Adrenal gland (tissue), 12 donors: ENCODE results near the gene TRIM49D2. TPM values are rescaled to one million over a fixed set of nuclear protein-coding genes. Genes with fewer than 3 reads are reported as not detected.

Source experiments
- polyA plus RNA-seq, 3 donors: library from polyadenylated mRNA; stranded (reverse); fragments of 200-250 nt in 2 of 3; fragments of 350-450 nt in 1 of 3; fragmentation: Illumina TruSeq in 1 of 3; extraction: RNeasy Lipid Tissue Mini Kit (QIAGEN cat#74804) in 1 of 3; gene quantifications; one replicate each; pipeline ENCODE4 v1.2.3, GENCODE V29; 2013 to 2014
- small RNA-seq, 2 donors: library from RNA; depleted of rRNA; stranded (forward); fragments of <200 nt; gene quantifications; one replicate each; pipeline ENCODE3, GENCODE V24; 2016
- total RNA-seq, 9 donors: library from RNA; depleted of rRNA in 4 of 9; stranded (reverse); fragments of >200 nt in 4 of 9; fragments of 120-200 nt in 1 of 9; fragmentation: NEBNext Ultra II Directional in 1 of 9; extraction: Animal tissue kit (Norgen Biotek cat#: 25700) in 1 of 9; gene quantifications; one replicate each; pipeline versions ENCODE4 v1.1.0 to v1.2.4, GENCODE V29; 2013 to 2023
- donor health status: healthy with polysubstance abuse.
- donor health status: Bipolar disorder and iron deficiency.
- donor health status: DM: yes; HTN: yes; CAD: no.
- donor health status: DM: no; HTN: no; CAD: no.
- donor health status: DM: no; HTN: no; CAD: no.
- donor health status: DM: yes; HTN: yes; CAD: no.

TRIM49D2 gene
- total and polyA plus RNA-seq, 12 donors = not detected

Small RNA genes within 50 kb of the gene (small RNA-seq; reads per million reads assigned to genes)
- 0 reads per million in 2 donors for gene AP004607.1

Other genes starting within 250 kb of the TRIM49D2 start
- not detected for gene TRIM77, start 213.8 kb upstream of the TRIM49D2 start, total RNA-seq
- gene TRIM77, start 213.8 kb upstream of the TRIM49D2 start, polyA plus RNA-seq = not detected
- not detected for gene TRIM49, start 115.5 kb upstream of the TRIM49D2 start, total RNA-seq
- not detected for gene TRIM49, start 115.5 kb upstream of the TRIM49D2 start, polyA plus RNA-seq
- gene TRIM64B, start 45.6 kb upstream of the TRIM49D2 start, total RNA-seq = not detected
- gene TRIM64B, start 45.6 kb upstream of the TRIM49D2 start, polyA plus RNA-seq = not detected
- not detected for gene TRIM49D1, start 1.8 kb upstream of the TRIM49D2 start, total RNA-seq
- gene TRIM49D1, start 1.8 kb upstream of the TRIM49D2 start, polyA plus RNA-seq = not detected
- not detected for gene TRIM64, start 42.0 kb downstream of the TRIM49D2 start, total RNA-seq
- gene TRIM64, start 42.0 kb downstream of the TRIM49D2 start, polyA plus RNA-seq = not detected
- not detected for gene TRIM49C, start 107.0 kb downstream of the TRIM49D2 start, total RNA-seq
- gene TRIM49C, start 107.0 kb downstream of the TRIM49D2 start, polyA plus RNA-seq = not detected
- gene UBTFL1, start 161.9 kb downstream of the TRIM49D2 start, total RNA-seq = not detected
- not detected for gene UBTFL1, start 161.9 kb downstream of the TRIM49D2 start, polyA plus RNA-seq
- gene NAALAD2, start 210.6 kb downstream of the TRIM49D2 start, total RNA-seq = 10 to 100 TPM in 5 of 9 donors, 1 to 10 TPM in 4; 6.0 to 43.0 (median 11.4) TPM
- 10 to 100 TPM; 11.8 to 33.1 (median 18.5) TPM for gene NAALAD2, start 210.6 kb downstream of the TRIM49D2 start, polyA plus RNA-seq